Inflammatory macrophage treated with lipopolysaccharide for 1 hour (primary cell): ENCODE data around the gene SLC25A6.
"Not testable (repeated sequence)": the region's sequence is repeated elsewhere in the genome, so short reads cannot be mapped to it uniquely, and the experiment has no call there.

Source experiments
- DNase-seq, 2 donors: peaks; one replicate each; pipeline ENCODE4 v3.0.0-alpha.2; 2020 to 2022

The SLC25A6 gene

DNA sequence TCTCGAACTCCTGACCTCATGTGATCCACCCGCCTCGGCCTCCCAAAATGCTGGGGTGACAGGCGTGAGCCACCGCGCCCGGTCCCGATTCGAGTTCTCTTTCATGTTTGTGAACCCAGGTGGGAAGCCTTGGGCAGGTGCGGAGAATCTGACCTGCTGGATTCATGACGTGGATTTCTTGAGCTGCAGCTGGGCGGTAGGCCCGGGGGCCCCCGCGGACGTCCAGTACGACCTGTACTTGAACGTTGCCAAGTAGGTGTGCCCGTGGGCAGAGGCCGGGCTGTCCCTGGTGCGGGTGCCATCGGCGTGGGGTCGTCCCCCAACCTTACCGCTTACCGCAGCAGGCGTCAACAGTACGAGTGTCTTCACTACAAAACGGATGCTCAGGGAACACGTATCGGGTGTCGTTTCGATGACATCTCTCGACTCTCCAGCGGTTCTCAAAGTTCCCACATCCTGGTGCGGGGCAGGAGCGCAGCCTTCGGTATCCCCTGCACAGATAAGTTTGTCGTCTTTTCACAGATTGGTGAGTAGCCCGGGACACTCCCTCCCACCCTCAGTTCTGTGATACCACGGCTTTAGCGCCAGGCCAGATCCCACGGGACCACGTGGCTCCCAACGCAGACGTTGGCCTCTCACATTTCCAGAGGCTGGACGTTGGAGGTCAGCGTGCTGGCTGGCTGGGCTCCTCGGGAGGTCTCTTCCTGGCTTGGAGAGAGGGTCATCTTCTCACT is 39.8 kb downstream of the SLC25A6 start:
- DNase-seq, result no peak

DNA sequence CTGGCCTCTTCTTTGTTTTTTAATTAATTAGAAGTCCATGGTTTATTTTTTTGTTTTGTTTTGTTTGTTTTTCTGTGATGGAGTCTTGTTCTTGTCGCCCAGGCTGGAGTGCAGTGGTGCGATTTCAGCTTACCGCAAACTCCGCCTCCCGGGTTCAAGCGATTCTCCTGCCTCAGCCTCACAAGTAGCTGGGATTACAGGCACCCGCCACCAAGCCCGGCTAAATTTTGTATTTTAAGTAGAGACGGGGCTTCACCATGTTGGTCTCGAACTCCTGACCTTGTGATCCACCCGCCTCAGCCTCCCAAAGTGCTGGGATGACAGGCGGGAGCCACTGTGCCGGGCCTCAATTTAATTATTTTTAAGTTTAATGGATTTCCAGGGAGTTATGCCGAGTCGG is 42.3 kb downstream of the SLC25A6 start:
- DNase-seq, result not testable (repeated sequence)

DNA sequence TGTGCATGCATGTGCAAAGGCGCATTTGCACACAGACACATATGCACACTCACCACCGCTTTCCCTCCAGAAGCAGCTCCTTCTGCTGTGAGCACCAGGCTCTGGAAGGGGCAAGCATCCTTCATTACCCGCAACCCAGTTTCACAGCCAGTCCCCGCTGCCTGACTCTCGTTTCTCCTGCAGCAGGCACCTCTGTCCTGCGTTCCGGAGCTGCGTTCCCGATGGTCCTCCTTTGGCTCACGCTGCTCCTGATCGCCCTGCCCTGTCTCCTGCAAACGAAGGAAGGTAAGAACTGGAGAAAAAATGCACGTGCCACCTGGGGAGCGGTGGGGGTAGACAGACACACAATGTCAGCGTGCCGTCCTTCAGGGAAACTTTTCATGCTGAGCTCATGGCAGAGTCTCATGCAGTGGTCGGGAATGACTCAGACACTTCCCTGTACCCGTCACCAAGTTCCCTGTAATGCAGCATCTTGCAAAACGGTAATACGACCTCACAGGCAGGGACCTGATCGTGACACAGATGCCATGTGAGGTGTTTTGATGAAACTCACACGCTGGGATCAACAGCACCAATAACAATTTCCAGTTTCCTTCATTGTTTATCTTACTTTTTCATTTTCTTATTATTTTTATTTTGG is 50.2 kb downstream of the SLC25A6 start:
- DNase-seq, result peak; percentile 78 to 88

DNA sequence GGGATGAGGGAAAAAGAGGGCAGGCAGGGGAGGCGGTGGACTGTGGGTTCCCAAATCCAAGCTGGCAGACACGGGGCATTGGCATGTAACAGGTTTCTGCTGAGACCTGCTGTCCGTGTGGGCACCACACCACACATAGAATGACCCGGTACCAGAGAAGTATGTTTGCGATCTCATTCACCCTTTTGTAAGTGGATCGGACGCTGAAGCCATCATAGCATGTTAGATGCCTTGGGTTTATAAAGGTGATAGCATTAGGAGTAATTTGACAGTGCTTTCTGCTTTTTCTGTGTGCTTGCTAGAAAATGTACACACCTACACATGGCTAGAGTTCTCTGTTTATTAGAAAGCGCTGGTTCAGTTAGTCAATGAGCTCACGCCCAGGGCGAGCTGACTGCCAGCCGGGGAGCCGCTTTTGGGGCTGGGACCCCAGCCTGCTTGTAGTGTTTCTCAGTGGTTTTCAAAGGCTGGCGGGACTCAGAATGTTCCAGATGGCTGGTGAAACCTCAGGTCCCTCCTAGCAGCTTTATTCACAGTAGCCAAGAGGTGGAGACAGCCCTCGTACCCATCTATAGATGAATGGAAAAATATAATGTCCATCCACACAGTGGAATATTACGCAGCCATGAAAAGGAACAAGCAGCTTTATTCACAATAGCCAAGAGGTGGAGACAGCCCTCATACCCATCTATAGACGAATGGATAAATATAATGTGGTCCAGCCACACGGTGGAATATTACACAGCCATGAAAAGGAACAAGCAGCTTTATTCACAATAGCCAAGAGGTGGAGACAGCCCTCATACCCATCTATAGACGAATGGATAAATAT is 54.7 kb downstream of the SLC25A6 start:
- DNase-seq, result peak in 1 of 2 donors; percentile 30

GRCh38 chrX:1336331-1336943 is 55.5 kb downstream of the SLC25A6 start, which contains the start of gene IL3RA:
Gene IL3RA (plus strand): TSS chrX:1336785. CDS start chrX:1341766, 4,981 bp downstream.
- DNase-seq, result peak; percentile 84 to 89
